HepG2 (cell line): ENCODE results near the gene CLN6. TPM values are rescaled to one million over a fixed set of nuclear protein-coding genes. Genes with fewer than 3 reads are reported as not detected.

Source experiments
- BATF2 ChIP-seq: sonication (generic); formaldehyde crosslinking; IDR thresholded peaks from 2 replicates; pipeline ENCODE4 v1.8.0; 2022; ENCODE audit warnings: mild to moderate bottlenecking, missing genetic modification reagents, moderate library complexity
- CREB1 ChIP-seq, 2 experiments: fragments of 450-650 bp in 1 of 2; IDR thresholded peaks; 2 replicates each; pipeline ENCODE4 v1.6.1; 2016 to 2017; ENCODE audit warnings: control low read depth in 1 of 2, mild to moderate bottlenecking in 1 of 2, missing compliant biosample characterization in 1 of 2, missing genetic modification characterization in 1 of 2
- ELF4 ChIP-seq: sonication (generic); formaldehyde crosslinking; IDR thresholded peaks from 2 replicates; pipeline ENCODE4 v1.5.0; 2020; ENCODE audit warnings: missing genetic modification reagents, mild to moderate bottlenecking, moderate library complexity, borderline replicate concordance
- FOXA1 ChIP-seq, 2 experiments: fragments of 450-650 bp in 1 of 2; sonication (generic) in 1 of 2; formaldehyde crosslinking in 1 of 2; IDR thresholded peaks; 2 replicates each; pipeline versions ENCODE4 v1.4.0 to v1.6.1; 2016 to 2020; ENCODE audit warnings: missing genetic modification reagents in 1 of 2
- GABPB1 ChIP-seq: IDR thresholded peaks from 2 replicates; pipeline ENCODE4 v1.6.1; 2016; ENCODE audit warnings: mild to moderate bottlenecking, missing genetic modification reagents, moderate library complexity, missing compliant biosample characterization
- GLI4 ChIP-seq: sonication (generic); formaldehyde crosslinking; IDR thresholded peaks from 2 replicates; pipeline ENCODE4 v1.5.1; 2020; ENCODE audit warnings: missing genetic modification reagents, mild to moderate bottlenecking, moderate library complexity, borderline replicate concordance
- JUNB ChIP-seq: sonication (generic); formaldehyde crosslinking; IDR thresholded peaks from 2 replicates; pipeline ENCODE4 v1.8.0; 2022; ENCODE audit warnings: missing genetic modification reagents, mild to moderate bottlenecking, borderline replicate concordance
- MAFF ChIP-seq: IDR thresholded peaks from 2 replicates; pipeline ENCODE4 v1.6.1; 2011; ENCODE audit warnings: low read depth, low read length, improper control_type of control experiment
- NCOA1 ChIP-seq: sonication (generic); formaldehyde crosslinking; IDR thresholded peaks from 2 replicates; pipeline ENCODE4 v1.9.0; 2021; ENCODE audit warnings: missing genetic modification reagents
- NFRKB ChIP-seq: fragments of 450-650 bp; IDR thresholded peaks from 2 replicates; pipeline ENCODE4 v1.6.1; 2017
- SALL1 ChIP-seq: sonication (generic); formaldehyde crosslinking; IDR thresholded peaks from 2 replicates; pipeline ENCODE4 v1.8.0; 2022; ENCODE audit warnings: mild to moderate bottlenecking, missing genetic modification reagents
- SIN3B ChIP-seq: fragments of 150-350 bp; IDR thresholded peaks from 2 replicates; pipeline ENCODE4 v1.6.1; 2014; ENCODE audit warnings: low read length
- TBX2 ChIP-seq: sonication (generic); formaldehyde crosslinking; IDR thresholded peaks from 2 replicates; pipeline ENCODE4 v1.5.0; 2020; ENCODE audit warnings: missing genetic modification reagents, mild to moderate bottlenecking, borderline replicate concordance
- THAP8 ChIP-seq: sonication (generic); formaldehyde crosslinking; IDR thresholded peaks from 2 replicates; pipeline ENCODE4 v1.5.1; 2020; ENCODE audit warnings: missing genetic modification reagents, mild to moderate bottlenecking, borderline replicate concordance
- TOPORS ChIP-seq: sonication (generic); formaldehyde crosslinking; IDR thresholded peaks from 2 replicates; pipeline ENCODE4 v1.8.0; 2023; ENCODE audit warnings: mild to moderate bottlenecking, missing genetic modification reagents
- ZBTB26 ChIP-seq: IDR thresholded peaks from 2 replicates; pipeline ENCODE4 v1.6.1; 2016; ENCODE audit warnings: missing compliant biosample characterization, missing genetic modification reagents, borderline replicate concordance
- ZFP82 ChIP-seq: sonication (generic); formaldehyde crosslinking; IDR thresholded peaks from 2 replicates; pipeline ENCODE4 v1.5.1; 2020; ENCODE audit warnings: mild to moderate bottlenecking, missing genetic modification reagents, borderline replicate concordance
- ZNF274 ChIP-seq: sonication (generic); formaldehyde crosslinking; IDR thresholded peaks from 2 replicates; pipeline ENCODE4 v1.5.1; 2020; ENCODE audit warnings: mild to moderate bottlenecking, missing genetic modification reagents
- ZNF30 ChIP-seq: sonication (generic); formaldehyde crosslinking; IDR thresholded peaks from 2 replicates; pipeline ENCODE4 v1.5.0; 2020; ENCODE audit warnings: mild to moderate bottlenecking, missing genetic modification reagents
- ZNF382 ChIP-seq: sonication (generic); formaldehyde crosslinking; IDR thresholded peaks from 2 replicates; pipeline ENCODE4 v1.5.0; 2020; ENCODE audit warnings: missing genetic modification reagents, mild to moderate bottlenecking, borderline replicate concordance
- ZNF468 ChIP-seq: sonication (generic); formaldehyde crosslinking; IDR thresholded peaks from 2 replicates; pipeline ENCODE4 v1.8.0; 2022; ENCODE audit warnings: mild to moderate bottlenecking, moderate library complexity, missing genetic modification reagents
- ZNF556 ChIP-seq: sonication (generic); formaldehyde crosslinking; IDR thresholded peaks from 2 replicates; pipeline ENCODE4 v1.4.0; 2020; ENCODE audit warnings: mild to moderate bottlenecking, missing genetic modification reagents, borderline replicate concordance
- ZNF562 ChIP-seq: sonication (generic); formaldehyde crosslinking; IDR thresholded peaks from 2 replicates; pipeline ENCODE4 v1.8.0; 2022; ENCODE audit warnings: missing genetic modification reagents, borderline replicate concordance
- ZNF570 ChIP-seq: sonication (generic); formaldehyde crosslinking; IDR thresholded peaks from 2 replicates; pipeline ENCODE4 v1.4.0; 2020; ENCODE audit warnings: mild to moderate bottlenecking, missing genetic modification reagents, borderline replicate concordance
- ZNF576 ChIP-seq: sonication (generic); formaldehyde crosslinking; IDR thresholded peaks from 2 replicates; pipeline ENCODE4 v1.4.0; 2020; ENCODE audit warnings: mild to moderate bottlenecking, missing genetic modification reagents
- ZNF709 ChIP-seq: sonication (generic); formaldehyde crosslinking; IDR thresholded peaks from 2 replicates; pipeline ENCODE4 v1.5.0; 2020; ENCODE audit warnings: mild to moderate bottlenecking, missing genetic modification reagents
- ZNF780A ChIP-seq: sonication (generic); formaldehyde crosslinking; IDR thresholded peaks from 2 replicates; pipeline ENCODE4 v1.8.0; 2022; ENCODE audit warnings: mild to moderate bottlenecking, missing genetic modification reagents, moderate library complexity
- polyA plus RNA-seq, 8 experiments: library from polyadenylated mRNA; depleted of rRNA in 3 of 8; stranded (reverse) in 7 of 8; unstranded in 1 of 8; fragments of >200 nt; fragmentation: Illumina TruSeq in 4 of 8; extraction: Trizol in 4 of 8; gene quantifications; 2 replicates each; pipeline versions ENCODE4 v1.2.1 to v1.2.3, GENCODE V29; 2011 to 2016; ENCODE audit warnings: low read depth in 4 of 8, missing spikeins in 1 of 8, mixed read lengths in 1 of 8; ENCODE audit not compliant: insufficient read depth in 1 of 8
- total RNA-seq, 5 experiments: library from RNA; depleted of rRNA; stranded (reverse); fragments of >200 nt; fragmentation: Illumina TruSeq; extraction: Trizol; gene quantifications; 2 replicates each; pipeline ENCODE4 v1.2.3, GENCODE V29; 2016; ENCODE audit warnings: low read depth in 1 of 5

Gene CLN6
- total and polyA plus RNA-seq, 2 of the 13 experiments (the other 11 are each of a cell fraction or from before 2014, with no cell fraction given): 24.9 to 27.1 TPM

GRCh38 chr15:68277603-68278344, 48.2 kb upstream of the CLN6 start, which contains the start of gene FEM1B (continued):
- TF ChIP-seq ZNF709 (CRISPR knock-in tag): no peak; the same call in 1 of the 2 replicates
- TF ChIP-seq ZNF570 (CRISPR knock-in tag): peak; percentile 5; the same call in 1 of the 2 replicates
- TF ChIP-seq GLI4 (CRISPR knock-in tag): no peak; the same call in 1 of the 2 replicates
- TF ChIP-seq THAP8 (CRISPR knock-in tag): no peak
- TF ChIP-seq ZNF382: no peak
- TF ChIP-seq NCOA1 (CRISPR knock-in tag): 0 out of 2 replicates have a peak, but pooled peaks have one; percentile 31
- no peak for TF ChIP-seq MAFF
- TF ChIP-seq ZNF556: peak; percentile 63; the same call in 1 of the 2 replicates
- TF ChIP-seq BATF2 (CRISPR knock-in tag): peak; percentile 76; the same call in 1 of the 2 replicates
- no peak for TF ChIP-seq ZNF562 (CRISPR knock-in tag)
- peak; percentile 77; the same call in 1 of the 2 replicates for TF ChIP-seq ZBTB26 (CRISPR knock-in tag)
- peak; percentile 46; the same call in 1 of the 2 replicates for TF ChIP-seq CREB1 (IDR thresholded peaks at IDR 0.05)
- TF ChIP-seq CREB1 (CRISPR knock-in tag; IDR thresholded peaks at IDR 0.05): peak; percentile 64; the same call in 1 of the 2 replicates
- no peak for TF ChIP-seq FOXA1 (IDR thresholded peaks at IDR 0.05)
- TF ChIP-seq FOXA1 (CRISPR knock-in tag; IDR thresholded peaks at IDR 0.05): no peak
- peak; percentile 75 for TF ChIP-seq SIN3B
- TF ChIP-seq ZNF576 (CRISPR knock-in tag): peak; percentile 34; the same call in 1 of the 2 replicates
- TF ChIP-seq GABPB1 (CRISPR knock-in tag): peak; percentile 96
- TF ChIP-seq TOPORS (CRISPR knock-in tag): peak; percentile 70; the same call in 1 of the 2 replicates
- TF ChIP-seq ZNF780A: no peak
- TF ChIP-seq TBX2 (CRISPR knock-in tag): peak; percentile 86; the same call in 1 of the 2 replicates
- TF ChIP-seq ELF4: 0 out of 2 replicates have a peak, but pooled peaks have one; percentile 62
- no peak for TF ChIP-seq NFRKB
- TF ChIP-seq ZNF468 (CRISPR knock-in tag): peak; percentile 72
- TF ChIP-seq ZNF274 (CRISPR knock-in tag): peak; percentile 94
- TF ChIP-seq ZNF30: peak; percentile 92
- 0 out of 2 replicates have a peak, but pooled peaks have one; percentile 20 for TF ChIP-seq ZFP82
- peak; percentile 83 for TF ChIP-seq SALL1 (CRISPR knock-in tag)
- 0 out of 2 replicates have a peak, but pooled peaks have one; percentile 33 for TF ChIP-seq JUNB (CRISPR knock-in tag)
